H1 (cell line): ENCODE measurements around the gene BRIP1. TPM values are rescaled to one million over a fixed set of nuclear protein-coding genes. Genes with fewer than 3 reads are reported as not detected.

ENCODE experiments used
- CTBP2 ChIP-seq: IDR thresholded peaks from 2 replicates; pipeline ENCODE4 v1.7.0; 2011; ENCODE audit warnings: borderline replicate concordance, mild to moderate bottlenecking, moderate library complexity, mixed read lengths, low read length; ENCODE audit not compliant: insufficient read depth, insufficient read length
- KDM1A ChIP-seq: fragments of 200-600, 300-600 bp; sonication (generic); IDR thresholded peaks from 2 replicates; pipeline ENCODE4 v1.7.1; 2016; ENCODE audit warnings: mild to moderate bottlenecking, low read length, borderline replicate concordance
- POLR2AphosphoS5 ChIP-seq: IDR thresholded peaks from 2 replicates; pipeline ENCODE4 v1.6.1; 2011; ENCODE audit warnings: low read depth, low read length
- RBBP5 ChIP-seq: IDR thresholded peaks from 2 replicates; pipeline ENCODE4 v1.7.1; 2012; ENCODE audit warnings: low read depth, mild to moderate bottlenecking, inconsistent platforms, low read length, moderate library complexity, borderline replicate concordance
- RFX5 ChIP-seq: IDR thresholded peaks from 2 replicates; pipeline ENCODE4 v1.6.1; 2011; ENCODE audit warnings: low read depth, low read length, improper control_type of control experiment, borderline replicate concordance
- SP1 ChIP-seq: IDR thresholded peaks from 2 replicates; pipeline ENCODE4 v1.6.1; 2011; ENCODE audit warnings: low read depth, low read length
- polyA plus RNA-seq, 7 experiments: library from polyadenylated mRNA; depleted of rRNA in 3 of 7; stranded (reverse) in 5 of 7; unstranded in 2 of 7; fragments of >200 nt in 5 of 7; fragments of 200-250 nt in 2 of 7; gene quantifications; 1 replicate in 5 of 7; 2 replicates in 1 of 7; 4 replicates in 1 of 7; pipeline versions ENCODE4 v1.2.1 to v1.2.3, GENCODE V29; 2011 to 2013; ENCODE audit warnings: missing spikeins in 2 of 7, mixed read lengths in 2 of 7
- total RNA-seq: library from RNA; stranded (reverse); fragmentation: NEBNext Ultra II Directional; extraction: Animal tissue kit (Norgen Biotek cat#: 25700); gene quantifications from 2 replicates; pipeline ENCODE4 v1.2.1, GENCODE V29; 2021
- TF ChIP-seq, protein P1 (sequence below), 3 experiments: IDR thresholded peaks; 1 replicate in 2 of 3; 2 replicates in 1 of 3; pipeline versions ENCODE4 v1.5.1 to v1.6.1; 2011; ENCODE audit warnings: low read length in 3 of 3, mild to moderate bottlenecking in 3 of 3, inconsistent platforms in 2 of 3, low read depth in 1 of 3, moderate library complexity in 1 of 3; ENCODE audit not compliant: insufficient read depth in 1 of 3; ENCODE audit errors: control extremely low read depth in 1 of 3

BRIP1 gene
- total and polyA plus RNA-seq, 2 of the 8 experiments (the other 6 are each of a cell fraction or from before 2014, with no cell fraction given): 5.8 to 19.2 TPM

DNA sequence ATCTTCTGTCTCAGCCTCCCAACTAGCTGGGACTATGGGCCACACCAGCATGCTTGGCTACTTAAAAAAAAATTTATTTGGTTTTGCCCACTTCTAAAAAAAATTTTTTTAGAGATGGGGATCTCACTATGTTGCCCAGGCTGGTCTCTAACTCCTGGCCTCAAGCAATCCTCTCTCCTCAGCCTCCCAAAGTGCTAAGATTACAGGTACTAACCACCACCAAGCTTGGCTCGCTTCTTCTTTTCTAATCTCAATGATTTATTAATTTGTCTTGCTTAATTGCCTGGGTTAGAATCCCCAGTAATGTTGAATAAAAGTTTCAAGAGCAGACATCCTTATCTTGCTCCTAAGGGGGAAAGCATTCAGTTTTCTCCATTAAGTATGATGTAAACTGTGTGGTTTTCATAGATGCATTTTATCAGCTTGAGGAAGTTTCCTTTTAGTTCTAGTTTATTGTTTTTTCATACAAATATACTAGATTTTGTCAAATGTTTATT, 206.6 kb downstream of the BRIP1 start (continued):
- TF ChIP-seq RFX5 (no peak), SP1 (no peak), RBBP5 (no peak), CTBP2 (no peak), KDM1A (no peak), POLR2AphosphoS5 (no peak)
- TF ChIP-seq, protein P1, sequence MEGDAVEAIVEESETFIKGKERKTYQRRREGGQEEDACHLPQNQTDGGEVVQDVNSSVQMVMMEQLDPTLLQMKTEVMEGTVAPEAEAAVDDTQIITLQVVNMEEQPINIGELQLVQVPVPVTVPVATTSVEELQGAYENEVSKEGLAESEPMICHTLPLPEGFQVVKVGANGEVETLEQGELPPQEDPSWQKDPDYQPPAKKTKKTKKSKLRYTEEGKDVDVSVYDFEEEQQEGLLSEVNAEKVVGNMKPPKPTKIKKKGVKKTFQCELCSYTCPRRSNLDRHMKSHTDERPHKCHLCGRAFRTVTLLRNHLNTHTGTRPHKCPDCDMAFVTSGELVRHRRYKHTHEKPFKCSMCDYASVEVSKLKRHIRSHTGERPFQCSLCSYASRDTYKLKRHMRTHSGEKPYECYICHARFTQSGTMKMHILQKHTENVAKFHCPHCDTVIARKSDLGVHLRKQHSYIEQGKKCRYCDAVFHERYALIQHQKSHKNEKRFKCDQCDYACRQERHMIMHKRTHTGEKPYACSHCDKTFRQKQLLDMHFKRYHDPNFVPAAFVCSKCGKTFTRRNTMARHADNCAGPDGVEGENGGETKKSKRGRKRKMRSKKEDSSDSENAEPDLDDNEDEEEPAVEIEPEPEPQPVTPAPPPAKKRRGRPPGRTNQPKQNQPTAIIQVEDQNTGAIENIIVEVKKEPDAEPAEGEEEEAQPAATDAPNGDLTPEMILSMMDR (IDR thresholded peaks at IDR 0.05; ENCODE audit: control extremely low read depth in 1 of 3, insufficient read depth in 1 of 3, low read depth in 1 of 3, low read length in 3 of 3): no peak
- TF ChIP-seq, all 59 proteins: peak for 0
